WERI-Rb-1 (cell line): ENCODE results near the gene CASQ1.

Experiments
- DNase-seq: peaks from one replicate; pipeline ENCODE4 v3.0.0-alpha.2; 2020
- H3K27ac ChIP-seq: fragments of 250-450 bp; sonication (Bioruptor Pico); 2 replicates; pipeline ENCODE4 v1.5.1; 2020; ENCODE audit warnings: mild to moderate bottlenecking, moderate library complexity
- H3K27me3 ChIP-seq: fragments of 250-450 bp; sonication (Bioruptor Pico); 2 replicates; pipeline ENCODE4 v1.5.1; 2021; ENCODE audit warnings: mild to moderate bottlenecking, low read depth, moderate library complexity; ENCODE audit not compliant: insufficient read depth, severe bottlenecking
- H3K36me3 ChIP-seq: fragments of 250-450 bp; sonication (Bioruptor Pico); 2 replicates; pipeline ENCODE4 v1.5.1; 2020; ENCODE audit warnings: mild to moderate bottlenecking, moderate library complexity
- H3K4me3 ChIP-seq: 2 replicates; pipeline ENCODE4 v1.5.1; 2011; ENCODE audit warnings: low read depth, mild to moderate bottlenecking, control low read depth, low read length
- H3K9me3 ChIP-seq: fragments of 250-450 bp; sonication (Bioruptor Pico); 2 replicates; pipeline ENCODE4 v1.5.1; 2021; ENCODE audit warnings: mild to moderate bottlenecking, moderate library complexity; ENCODE audit not compliant: severe bottlenecking
- TF ChIP-seq, protein P1 (sequence below): IDR thresholded peaks from 2 replicates; pipeline ENCODE4 v1.5.1; 2011; ENCODE audit warnings: low read depth, mild to moderate bottlenecking, control low read depth, inconsistent platforms, low read length

CASQ1 gene

DNA sequence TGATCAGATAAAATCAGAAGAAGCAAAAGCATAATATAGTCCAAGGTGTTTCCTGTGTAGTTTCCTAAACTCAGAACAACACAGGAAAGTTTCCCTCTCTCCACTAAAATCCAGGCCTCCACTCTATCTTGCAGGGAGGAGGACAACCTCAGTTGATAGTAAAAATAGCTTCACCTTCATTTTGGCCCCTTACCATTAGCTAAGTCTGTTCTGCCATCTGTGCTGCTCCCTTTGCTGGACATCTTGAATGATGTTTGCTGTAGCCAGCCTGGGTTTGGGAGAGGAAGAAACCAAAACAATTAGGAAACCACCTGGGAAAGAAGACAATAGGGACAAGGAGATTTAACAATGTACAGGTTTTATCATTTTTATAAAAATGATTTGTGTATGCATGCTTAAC, 53.4 kb downstream of the CASQ1 start:
- H3K36me3 ChIP-seq: peaks cover 45% of the 10 kb centered on the region
- H3K27me3 ChIP-seq: no peaks in the 10 kb centered on the region
- H3K9me3 ChIP-seq: no peaks in the 10 kb centered on the region
- H3K4me3 ChIP-seq: no peak overlapping the region
- no peak for DNase-seq
- TF ChIP-seq, protein P1, sequence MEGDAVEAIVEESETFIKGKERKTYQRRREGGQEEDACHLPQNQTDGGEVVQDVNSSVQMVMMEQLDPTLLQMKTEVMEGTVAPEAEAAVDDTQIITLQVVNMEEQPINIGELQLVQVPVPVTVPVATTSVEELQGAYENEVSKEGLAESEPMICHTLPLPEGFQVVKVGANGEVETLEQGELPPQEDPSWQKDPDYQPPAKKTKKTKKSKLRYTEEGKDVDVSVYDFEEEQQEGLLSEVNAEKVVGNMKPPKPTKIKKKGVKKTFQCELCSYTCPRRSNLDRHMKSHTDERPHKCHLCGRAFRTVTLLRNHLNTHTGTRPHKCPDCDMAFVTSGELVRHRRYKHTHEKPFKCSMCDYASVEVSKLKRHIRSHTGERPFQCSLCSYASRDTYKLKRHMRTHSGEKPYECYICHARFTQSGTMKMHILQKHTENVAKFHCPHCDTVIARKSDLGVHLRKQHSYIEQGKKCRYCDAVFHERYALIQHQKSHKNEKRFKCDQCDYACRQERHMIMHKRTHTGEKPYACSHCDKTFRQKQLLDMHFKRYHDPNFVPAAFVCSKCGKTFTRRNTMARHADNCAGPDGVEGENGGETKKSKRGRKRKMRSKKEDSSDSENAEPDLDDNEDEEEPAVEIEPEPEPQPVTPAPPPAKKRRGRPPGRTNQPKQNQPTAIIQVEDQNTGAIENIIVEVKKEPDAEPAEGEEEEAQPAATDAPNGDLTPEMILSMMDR: no peak
- no peak overlapping the region for H3K27ac ChIP-seq

DNA sequence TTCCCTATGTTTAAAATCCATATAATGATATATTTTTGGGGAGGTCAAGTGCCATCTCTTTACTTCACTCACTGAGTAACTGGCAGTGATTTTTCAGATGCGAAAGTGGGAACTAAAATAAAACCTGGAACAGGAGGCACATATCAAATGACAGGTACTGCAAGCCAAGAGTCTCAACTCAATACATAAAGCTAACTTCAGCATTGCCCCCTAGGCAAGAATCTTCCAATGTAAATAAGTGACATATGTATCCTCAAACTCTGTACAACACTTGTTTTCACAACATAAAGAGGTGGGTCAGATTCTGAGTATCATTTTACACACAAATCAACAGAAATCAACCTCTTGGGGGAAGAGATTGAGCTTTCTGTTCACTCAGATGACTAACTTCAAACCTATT, 53.8 kb downstream of the CASQ1 start:
- H3K9me3 ChIP-seq: no peaks in the 10 kb centered on the region
- H3K27ac ChIP-seq: no peak overlapping the region
- no peak for DNase-seq
- peaks cover 40% of the 10 kb centered on the region for H3K36me3 ChIP-seq
- no peaks in the 10 kb centered on the region for H3K27me3 ChIP-seq
- TF ChIP-seq, protein P1: no peak
- no peak overlapping the region for H3K4me3 ChIP-seq

DNA sequence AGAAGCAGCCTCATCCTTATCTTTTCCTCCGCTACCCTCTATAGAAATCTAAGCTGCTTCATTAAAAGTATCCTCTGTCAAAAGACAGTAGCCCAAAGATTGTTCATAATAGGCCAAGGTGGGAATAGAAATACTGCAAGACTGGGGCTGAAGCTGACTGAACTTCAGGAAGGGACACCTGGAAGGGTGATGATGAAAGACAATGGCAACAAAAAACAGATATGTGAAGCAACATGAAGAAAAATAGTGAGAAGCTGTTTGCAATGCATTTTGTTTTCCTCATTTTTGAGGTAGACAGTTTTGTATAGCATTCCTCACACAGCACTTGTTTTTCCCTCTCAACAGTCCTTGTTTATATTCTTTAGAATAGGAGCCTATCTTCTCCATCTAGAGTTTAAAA, 55.1 kb downstream of the CASQ1 start:
- Histone ChIP-seq H3K36me3 (peaks cover 32% of the 10 kb centered on the region), H3K9me3 (no peaks in the 10 kb centered on the region), H3K4me3 (no peak overlapping the region), H3K27me3 (no peaks in the 10 kb centered on the region), H3K27ac (no peak overlapping the region)
- TF ChIP-seq, protein P1: no peak
- DNase-seq: no peak

DNA sequence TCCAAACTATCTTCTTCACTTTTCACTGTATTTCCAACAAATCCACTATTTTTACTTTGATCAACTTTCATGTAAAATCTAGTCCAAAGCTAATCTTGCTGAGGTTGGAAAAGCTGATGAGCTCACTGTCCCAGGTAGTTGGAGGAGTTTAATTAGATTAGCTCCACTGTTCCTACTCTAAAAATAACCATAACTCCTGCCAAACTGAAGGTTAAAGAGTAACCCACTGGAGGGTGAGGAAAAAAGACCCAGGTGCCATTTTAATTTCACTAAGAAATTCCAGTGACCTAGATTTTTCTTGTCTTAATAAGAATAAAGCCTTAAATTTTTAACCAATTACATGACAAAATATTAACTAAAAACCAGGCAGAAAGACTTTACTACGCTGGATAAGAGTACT, 56.7 kb downstream of the CASQ1 start:
- no peaks in the 10 kb centered on the region for H3K27me3 ChIP-seq
- H3K27ac ChIP-seq: no peak overlapping the region
- no peak overlapping the region for H3K4me3 ChIP-seq
- H3K36me3 ChIP-seq: peaks cover 21% of the 10 kb centered on the region
- no peak for DNase-seq
- TF ChIP-seq, protein P1: no peak
- H3K9me3 ChIP-seq: no peaks in the 10 kb centered on the region

DNA sequence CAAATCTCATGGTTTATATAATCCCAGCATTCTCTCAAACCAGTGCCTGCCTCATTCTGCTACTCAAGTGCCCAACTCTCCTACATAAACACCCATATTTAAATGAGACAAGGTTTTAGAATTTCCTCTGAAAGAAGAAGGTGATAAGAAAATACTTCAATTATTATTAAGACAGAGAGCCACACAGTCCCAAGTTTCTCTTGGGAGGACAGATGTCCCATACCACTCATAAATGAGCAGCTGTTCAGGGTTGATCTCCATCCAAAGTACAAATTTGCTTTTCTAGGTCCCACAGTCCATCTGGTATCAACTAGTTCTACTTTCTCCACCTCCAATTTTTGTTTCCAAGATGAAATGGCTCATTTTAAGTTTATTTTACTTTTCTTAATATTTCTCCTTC, 60.6 kb downstream of the CASQ1 start:
- no peak overlapping the region for H3K4me3 ChIP-seq
- H3K27ac ChIP-seq: no peak overlapping the region
- no peak for DNase-seq
- TF ChIP-seq, protein P1: no peak
- no peaks in the 10 kb centered on the region for H3K9me3 ChIP-seq
- H3K36me3 ChIP-seq: peaks cover 8% of the 10 kb centered on the region
- no peaks in the 10 kb centered on the region for H3K27me3 ChIP-seq
